ENCODE data around the gene PCDHGA7. TPM values are rescaled to one million over a fixed set of nuclear protein-coding genes. Genes with fewer than 3 reads are reported as not detected.
"Not testable (repeated sequence)": the region's sequence is repeated elsewhere in the genome, so short reads cannot be mapped to it uniquely, and the experiment has no call there.

PCDHGA7 gene
- total RNA-seq, 2 donors from 2014 or later, result 0.12 TPM; not detected in 1

DNA sequence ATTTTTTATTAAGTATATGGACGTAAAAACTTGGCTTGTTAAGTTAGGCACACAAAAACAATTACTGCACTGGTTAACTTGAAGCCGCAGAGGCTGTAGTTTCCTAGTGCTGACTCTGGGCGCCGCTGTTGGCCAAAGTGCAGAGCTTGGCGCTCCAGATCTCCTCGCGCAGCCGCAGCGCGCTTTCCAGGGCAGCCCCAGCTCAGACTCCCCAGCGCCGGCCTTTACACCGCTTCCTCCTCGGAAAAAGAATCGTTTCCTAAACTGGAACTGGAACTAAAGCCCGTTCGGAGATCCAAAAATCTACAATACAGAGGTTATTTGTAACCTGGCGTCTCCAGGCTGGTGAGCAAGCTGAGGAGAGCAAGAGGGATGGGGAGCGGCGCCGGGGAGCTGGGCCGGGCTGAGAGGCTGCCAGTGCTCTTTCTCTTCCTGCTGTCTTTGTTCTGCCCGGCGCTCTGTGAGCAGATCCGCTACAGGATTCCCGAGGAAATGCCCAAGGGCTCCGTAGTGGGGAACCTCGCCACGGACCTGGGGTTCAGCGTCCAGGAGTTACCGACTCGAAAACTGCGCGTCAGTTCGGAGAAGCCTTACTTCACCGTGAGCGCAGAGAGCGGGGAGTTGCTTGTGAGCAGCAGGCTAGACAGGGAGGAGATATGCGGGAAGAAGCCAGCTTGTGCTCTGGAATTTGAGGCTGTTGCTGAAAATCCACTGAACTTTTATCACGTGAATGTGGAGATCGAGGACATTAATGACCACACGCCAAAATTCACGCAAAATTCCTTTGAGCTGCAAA is 15.4 kb downstream of the PCDHGA7 start, which contains the start of gene PCDHGB5:
Gene PCDHGB5, plus strand, starts transcription at position 192 of the 796 bp plus-strand sequence. Its CDS starts 181 bp downstream, at position 373.
- Mint-ChIP-seq H3K4me3 (peak within 1 kb of the TSS; percentile 70), H3K27me3 (ENCODE audit: low read depth) (peaks cover 72% of the 10 kb centered on the region), H3K36me3 (ENCODE audit: insufficient read depth in 2 of 2) (peaks cover 15 to 29% of the 10 kb centered on the region in 2 donors)
- H3K27ac Mint-ChIP-seq; H3K9me3 Mint-ChIP-seq; H3K4me1 Mint-ChIP-seq (ENCODE audit: low read depth): not testable (repeated sequence)
- DNase-seq (peak; percentile 38 to 51), ATAC-seq (replicated peaks in 1 of 2) (peak; percentile 70 to 81)

DNA sequence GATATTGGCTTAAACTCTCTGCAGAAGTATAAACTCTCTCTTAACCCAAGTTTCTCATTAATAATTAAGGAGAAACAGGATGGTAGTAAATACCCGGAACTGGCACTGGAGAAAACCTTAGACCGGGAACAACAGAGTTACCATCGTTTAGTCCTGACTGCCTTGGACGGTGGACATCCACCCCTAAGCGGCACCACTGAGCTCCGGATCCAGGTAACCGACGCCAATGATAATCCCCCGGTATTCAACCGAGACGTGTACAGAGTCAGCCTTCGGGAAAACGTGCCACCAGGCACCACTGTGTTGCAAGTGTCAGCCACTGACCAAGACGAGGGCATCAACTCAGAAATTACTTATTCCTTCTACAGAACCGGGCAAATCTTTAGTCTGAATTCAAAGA is 16.1 kb downstream of the PCDHGA7 start:
- H3K27me3 Mint-ChIP-seq (ENCODE audit: low read depth), result peaks cover 72% of the 10 kb centered on the region
- peaks cover 8% of the 10 kb centered on the region for H3K4me1 Mint-ChIP-seq (ENCODE audit: low read depth)
- peak overlapping the region in 1 of 2 donors; percentile 6 for H3K4me3 Mint-ChIP-seq
- DNase-seq, result no peak
- ATAC-seq (replicated peaks in 1 of 2), result no peak
- H3K27ac Mint-ChIP-seq, result no peak overlapping the region
- peaks cover 15 to 23% of the 10 kb centered on the region in 2 donors for H3K36me3 Mint-ChIP-seq (ENCODE audit: insufficient read depth in 2 of 2)
- H3K9me3 Mint-ChIP-seq, result peaks cover 6 to 8% of the 10 kb centered on the region in 2 donors

DNA sequence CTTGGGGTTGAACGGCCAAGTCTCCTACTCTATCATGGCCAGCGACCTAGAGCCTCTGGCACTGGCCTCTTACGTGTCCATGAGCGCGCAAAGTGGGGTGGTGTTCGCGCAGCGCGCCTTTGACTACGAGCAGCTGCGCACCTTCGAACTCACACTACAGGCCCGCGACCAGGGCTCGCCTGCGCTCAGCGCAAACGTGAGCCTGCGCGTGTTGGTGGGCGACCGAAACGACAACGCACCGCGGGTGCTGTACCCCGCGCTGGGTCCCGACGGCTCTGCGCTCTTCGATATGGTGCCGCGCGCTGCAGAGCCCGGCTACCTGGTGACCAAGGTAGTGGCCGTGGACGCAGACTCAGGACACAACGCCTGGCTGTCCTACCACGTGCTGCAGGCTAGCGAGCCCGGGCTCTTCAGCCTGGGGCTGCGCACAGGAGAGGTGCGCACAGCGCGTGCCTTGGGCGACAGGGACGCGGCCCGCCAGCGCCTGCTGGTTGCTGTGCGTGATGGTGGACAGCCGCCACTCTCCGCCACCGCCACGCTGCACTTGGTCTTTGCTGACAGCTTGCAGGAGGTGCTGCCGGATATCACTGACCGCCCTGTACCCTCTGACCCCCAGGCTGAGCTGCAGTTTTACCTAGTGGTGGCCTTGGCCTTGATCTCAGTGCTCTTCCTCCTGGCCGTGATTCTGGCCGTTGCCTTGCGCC is 17.2 kb downstream of the PCDHGA7 start:
- Mint-ChIP-seq H3K36me3 (ENCODE audit: insufficient read depth in 2 of 2) (peaks cover 11 to 23% of the 10 kb centered on the region in 2 donors), H3K4me1 (ENCODE audit: low read depth) (peaks cover 10% of the 10 kb centered on the region), H3K4me3 (no peak overlapping the region), H3K27me3 (ENCODE audit: low read depth) (peaks cover 72% of the 10 kb centered on the region), H3K9me3 (peaks cover 2 to 5% of the 10 kb centered on the region in 2 donors), H3K27ac (no peak overlapping the region)
- no peak for ATAC-seq (replicated peaks in 1 of 2)
- DNase-seq, result no peak

DNA sequence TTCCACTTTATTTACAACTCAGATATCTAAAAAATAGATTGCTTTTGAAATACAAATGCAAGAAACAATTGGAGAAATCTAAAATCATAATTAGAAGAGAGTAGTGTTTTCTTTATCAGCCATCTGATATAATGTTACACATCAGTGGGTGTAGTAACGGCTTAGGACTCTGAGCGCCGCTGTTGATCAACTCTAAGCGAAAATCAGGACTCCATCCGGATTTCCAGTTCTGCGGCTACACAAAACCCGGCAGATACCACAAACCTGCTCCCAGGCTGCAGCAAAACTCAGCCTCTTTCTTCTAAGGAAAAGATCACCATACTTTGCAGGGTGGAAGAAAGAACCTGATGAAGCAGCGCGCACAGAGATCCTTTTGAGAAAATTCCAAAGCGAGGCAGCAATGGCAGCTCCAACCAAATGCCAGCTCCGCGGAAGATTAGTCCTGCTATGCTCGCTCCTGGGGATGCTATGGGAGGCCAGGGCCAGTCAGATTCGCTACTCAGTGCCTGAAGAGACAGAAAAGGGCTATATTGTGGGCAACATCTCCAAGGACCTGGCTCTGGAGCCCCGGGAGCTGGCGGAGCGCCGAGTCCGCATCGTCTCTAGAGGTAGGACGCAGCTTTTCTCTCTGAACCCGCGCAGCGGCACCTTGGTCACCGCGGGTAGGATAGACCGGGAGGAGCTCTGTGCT is 20.2 kb downstream of the PCDHGA7 start, which contains the start of gene PCDHGA9:
Gene PCDHGA9, plus strand, starts transcription at position 226 of the 691 bp plus-strand sequence. Its CDS starts 175 bp downstream, at position 401.
- peak within 1 kb of the TSS; percentile 67 to 75 for H3K4me3 Mint-ChIP-seq
- peak within 1 kb of the TSS; percentile 82 for H3K27ac Mint-ChIP-seq
- peaks cover 77% of the 10 kb centered on the region for H3K27me3 Mint-ChIP-seq (ENCODE audit: low read depth)
- peaks cover 16 to 20% of the 10 kb centered on the region in 2 donors for H3K36me3 Mint-ChIP-seq (ENCODE audit: insufficient read depth in 2 of 2)
- DNase-seq, result no peak
- H3K9me3 Mint-ChIP-seq, result peaks cover 4 to 6% of the 10 kb centered on the region in 2 donors
- ATAC-seq (replicated peaks in 1 of 2), result no peak
- H3K4me1 Mint-ChIP-seq (ENCODE audit: low read depth), result peaks cover 10% of the 10 kb centered on the region

DNA sequence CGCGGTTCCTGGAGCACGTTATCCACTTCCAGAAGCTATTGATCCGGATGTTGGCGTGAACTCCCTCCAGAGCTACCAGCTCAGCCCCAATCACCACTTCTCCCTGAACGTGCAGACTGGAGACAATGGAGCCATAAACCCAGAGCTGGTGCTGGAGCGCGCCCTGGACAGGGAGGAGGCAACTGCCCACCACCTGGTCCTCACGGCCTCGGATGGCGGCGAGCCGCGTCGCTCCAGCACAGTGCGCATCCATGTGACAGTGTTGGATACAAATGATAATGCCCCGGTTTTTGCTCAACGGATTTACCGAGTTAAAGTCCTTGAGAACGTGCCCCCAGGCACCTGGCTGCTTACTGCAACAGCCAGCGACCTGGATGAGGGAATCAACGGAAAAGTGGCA is 20.8 kb downstream of the PCDHGA7 start:
- Mint-ChIP-seq H3K36me3 (ENCODE audit: insufficient read depth in 2 of 2) (peaks cover 17 to 24% of the 10 kb centered on the region in 2 donors), H3K27me3 (ENCODE audit: low read depth) (peaks cover 83% of the 10 kb centered on the region), H3K9me3 (peaks cover 4 to 6% of the 10 kb centered on the region in 2 donors), H3K4me3 (no peak overlapping the region), H3K4me1 (ENCODE audit: low read depth) (peaks cover 10% of the 10 kb centered on the region), H3K27ac (no peak overlapping the region)
- ATAC-seq (replicated peaks in 1 of 2) (no peak), DNase-seq (no peak)

DNA sequence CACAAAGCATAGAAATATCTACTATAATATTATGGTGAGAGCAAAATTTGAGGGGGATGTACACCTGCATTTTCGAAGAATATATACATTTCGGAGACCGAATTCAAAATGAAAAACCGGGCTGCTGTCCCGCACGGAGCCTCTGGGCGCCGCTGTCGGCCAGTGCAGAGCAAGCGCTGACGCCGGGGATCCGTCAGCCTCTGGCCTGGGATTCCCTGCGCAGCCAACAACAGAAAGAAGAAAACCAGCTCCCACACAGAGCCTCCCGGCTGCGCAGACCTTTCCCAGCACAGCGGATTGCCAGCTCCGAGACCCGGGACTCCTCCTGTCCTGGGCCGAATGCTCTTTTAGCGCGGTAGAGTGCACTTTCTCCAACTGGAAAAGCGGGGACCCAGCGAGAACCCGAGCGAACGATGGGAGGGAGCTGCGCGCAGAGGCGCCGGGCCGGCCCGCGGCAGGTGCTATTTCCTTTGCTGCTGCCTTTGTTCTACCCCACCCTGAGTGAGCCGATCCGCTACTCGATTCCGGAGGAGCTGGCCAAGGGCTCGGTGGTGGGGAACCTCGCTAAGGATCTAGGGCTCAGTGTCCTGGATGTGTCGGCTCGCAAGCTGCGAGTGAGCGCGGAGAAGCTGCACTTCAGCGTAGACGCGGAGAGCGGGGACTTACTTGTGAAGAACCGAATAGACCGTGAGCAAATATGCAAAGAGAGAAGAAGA is 25.4 kb downstream of the PCDHGA7 start, which contains the start of gene PCDHGB6:
Gene PCDHGB6, plus strand, starts transcription at position 232 of the 716 bp plus-strand sequence. Its CDS starts 182 bp downstream, at position 414.
- peak; percentile 41 to 53 for DNase-seq
- peaks cover 81% of the 10 kb centered on the region for H3K27me3 Mint-ChIP-seq (ENCODE audit: low read depth)

DNA sequence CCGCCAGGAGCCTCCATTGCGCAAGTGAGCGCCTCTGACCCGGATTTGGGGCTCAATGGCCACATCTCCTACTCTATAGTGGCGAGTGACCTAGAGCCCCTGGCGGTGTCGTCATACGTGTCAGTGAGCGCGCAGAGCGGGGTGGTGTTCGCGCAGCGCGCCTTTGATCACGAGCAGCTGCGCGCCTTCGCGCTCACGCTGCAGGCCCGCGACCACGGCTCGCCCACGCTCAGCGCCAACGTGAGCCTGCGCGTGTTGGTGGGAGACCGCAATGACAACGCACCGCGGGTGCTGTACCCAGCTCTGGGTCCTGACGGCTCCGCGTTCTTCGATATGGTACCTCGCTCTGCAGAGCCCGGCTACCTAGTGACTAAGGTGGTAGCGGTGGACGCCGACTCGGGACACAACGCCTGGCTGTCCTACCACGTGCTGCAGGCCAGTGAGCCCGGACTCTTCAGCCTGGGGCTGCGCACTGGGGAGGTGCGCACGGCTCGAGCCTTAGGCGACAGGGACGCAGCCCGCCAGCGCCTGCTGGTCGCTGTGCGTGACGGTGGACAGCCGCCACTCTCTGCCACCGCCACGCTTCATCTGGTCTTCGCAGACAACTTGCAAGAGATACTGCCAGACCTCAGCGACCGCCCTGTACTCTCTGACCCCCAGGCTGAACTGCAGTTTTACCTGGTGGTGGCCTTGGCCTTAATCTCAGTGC is 27.2 kb downstream of the PCDHGA7 start:
- Mint-ChIP-seq H3K4me3 (no peak overlapping the region), H3K9me3 (peaks cover 11 to 12% of the 10 kb centered on the region in 2 donors), H3K27ac (no peak overlapping the region), H3K27me3 (ENCODE audit: low read depth) (peaks cover 84% of the 10 kb centered on the region), H3K4me1 (ENCODE audit: low read depth) (peaks cover 25% of the 10 kb centered on the region), H3K36me3 (ENCODE audit: insufficient read depth in 2 of 2) (peaks cover 18 to 35% of the 10 kb centered on the region in 2 donors)
- no peak for DNase-seq
- no peak for ATAC-seq (replicated peaks in 1 of 2)

More for the DNA sequence above, 25.4 kb downstream of the PCDHGA7 start, which contains the start of gene PCDHGB6:
- Mint-ChIP-seq H3K4me1 (ENCODE audit: low read depth) (peaks cover 13% of the 10 kb centered on the region), H3K4me3 (peak within 1 kb of the TSS; percentile 58 to 67), H3K9me3 (peaks cover 8 to 11% of the 10 kb centered on the region in 2 donors), H3K36me3 (ENCODE audit: insufficient read depth in 2 of 2) (peaks cover 14 to 27% of the 10 kb centered on the region in 2 donors), H3K27ac (peak within 1 kb of the TSS; percentile 68)
- ATAC-seq (replicated peaks in 1 of 2), result peak; percentile 55 to 59

DNA sequence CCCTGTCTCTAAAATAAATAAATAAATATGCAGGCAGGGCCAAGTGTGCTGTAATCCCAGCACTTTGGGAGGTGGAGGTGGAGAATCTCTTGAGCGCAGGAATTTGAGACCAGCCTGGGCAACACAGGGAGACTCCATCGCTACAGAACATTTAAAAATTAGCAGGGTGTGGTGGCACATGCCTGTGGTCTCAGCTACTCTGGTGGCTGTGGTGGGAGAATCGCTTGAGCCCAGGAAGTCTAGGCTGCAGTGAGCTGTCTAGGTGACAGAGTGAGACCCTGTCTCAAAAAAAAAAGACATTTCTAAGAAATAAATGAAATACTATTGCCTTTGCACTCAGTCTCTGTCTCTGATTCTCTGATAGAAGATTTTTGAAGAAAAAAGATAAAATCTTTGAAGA is 29.0 kb downstream of the PCDHGA7 start:
- H3K27me3 Mint-ChIP-seq (ENCODE audit: low read depth), result peaks cover 79% of the 10 kb centered on the region

DNA sequence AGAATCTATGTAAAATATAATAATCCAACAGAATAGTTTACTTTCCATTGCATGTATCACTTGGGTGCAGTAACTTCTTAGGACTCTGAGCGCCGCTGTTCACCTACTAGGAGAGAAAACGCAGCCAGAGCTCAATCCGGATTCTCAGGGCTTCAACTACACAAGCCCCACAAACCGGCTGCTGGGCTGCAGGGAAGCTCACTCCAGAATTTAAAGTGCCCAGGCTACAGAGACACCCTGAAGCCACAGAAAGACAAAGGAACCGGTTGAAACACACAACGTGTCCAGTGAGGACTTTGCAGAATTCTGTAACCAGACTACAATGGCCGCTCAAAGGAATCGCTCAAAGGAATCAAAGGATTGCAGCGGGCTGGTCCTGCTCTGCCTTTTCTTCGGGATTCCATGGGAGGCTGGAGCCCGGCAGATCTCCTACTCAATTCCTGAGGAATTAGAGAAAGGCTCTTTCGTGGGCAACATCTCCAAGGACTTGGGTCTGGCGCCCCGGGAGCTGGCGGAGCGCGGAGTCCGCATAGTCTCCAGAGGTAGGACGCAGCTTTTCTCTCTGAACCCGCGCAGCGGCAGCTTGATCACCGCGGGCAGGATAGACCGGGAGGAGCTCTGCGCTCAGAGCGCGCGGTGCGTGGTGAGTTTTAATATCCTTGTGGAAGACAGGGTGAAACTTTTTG is 30.5 kb downstream of the PCDHGA7 start, which contains the start of gene PCDHGA10:
Gene PCDHGA10, plus strand, starts transcription at position 134 of the 686 bp plus-strand sequence. Its CDS starts 189 bp downstream, at position 323.
- peaks cover 35% of the 10 kb centered on the region for H3K4me1 Mint-ChIP-seq (ENCODE audit: low read depth)
- peaks cover 10 to 12% of the 10 kb centered on the region in 2 donors for H3K9me3 Mint-ChIP-seq
- H3K4me3 Mint-ChIP-seq, result peak within 1 kb of the TSS; percentile 91 to 92
- H3K36me3 Mint-ChIP-seq (ENCODE audit: insufficient read depth in 2 of 2), result peaks cover 17 to 28% of the 10 kb centered on the region in 2 donors
- peak within 1 kb of the TSS; percentile 82 for H3K27ac Mint-ChIP-seq
- peaks cover 79% of the 10 kb centered on the region for H3K27me3 Mint-ChIP-seq (ENCODE audit: low read depth)
- ATAC-seq (replicated peaks in 1 of 2), result peak; percentile 80 to 81
- peak; percentile 61 to 69 for DNase-seq

More for the DNA sequence above, 29.0 kb downstream of the PCDHGA7 start:
- Mint-ChIP-seq H3K36me3 (ENCODE audit: insufficient read depth in 2 of 2) (peaks cover 14 to 31% of the 10 kb centered on the region in 2 donors), H3K4me1 (ENCODE audit: low read depth) (peaks cover 31% of the 10 kb centered on the region), H3K4me3 (no peak overlapping the region), H3K27ac (no peak overlapping the region), H3K9me3 (peaks cover 8 to 12% of the 10 kb centered on the region in 2 donors)
- ATAC-seq (replicated peaks in 1 of 2), result no peak
- DNase-seq, result no peak

DNA sequence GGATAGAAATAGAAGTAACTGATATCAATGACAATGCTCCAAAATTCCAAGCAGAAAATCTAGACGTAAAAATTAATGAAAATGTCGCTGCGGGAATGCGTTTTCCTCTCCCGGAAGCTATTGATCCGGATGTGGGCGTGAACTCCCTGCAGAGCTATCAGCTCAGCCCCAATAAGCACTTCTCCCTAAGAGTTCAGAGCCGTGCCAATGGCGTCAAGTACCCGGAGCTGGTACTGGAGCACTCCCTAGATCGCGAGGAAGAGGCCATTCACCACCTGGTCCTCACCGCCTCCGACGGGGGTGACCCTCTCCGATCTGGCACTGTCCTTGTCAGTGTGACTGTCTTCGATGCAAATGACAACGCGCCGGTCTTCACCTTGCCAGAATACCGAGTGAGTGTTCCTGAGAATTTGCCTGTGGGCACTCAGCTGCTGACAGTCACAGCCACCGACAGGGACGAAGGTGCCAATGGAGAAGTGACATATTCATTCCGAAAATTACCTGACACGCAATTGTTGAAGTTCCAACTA is 31.1 kb downstream of the PCDHGA7 start:
- H3K4me1 Mint-ChIP-seq (ENCODE audit: low read depth), result peaks cover 37% of the 10 kb centered on the region
- peak overlapping the region; percentile 82 for H3K27ac Mint-ChIP-seq
- H3K9me3 Mint-ChIP-seq, result peaks cover 12 to 13% of the 10 kb centered on the region in 2 donors
- H3K4me3 Mint-ChIP-seq, result peak overlapping the region; percentile 91 to 92
- DNase-seq (no peak), ATAC-seq (replicated peaks in 1 of 2) (no peak)
- H3K27me3 Mint-ChIP-seq (ENCODE audit: low read depth), result peaks cover 79% of the 10 kb centered on the region
- H3K36me3 Mint-ChIP-seq (ENCODE audit: insufficient read depth in 2 of 2), result peaks cover 20 to 29% of the 10 kb centered on the region in 2 donors
